ENCODE results near the gene HHIPL1. TPM values are rescaled to one million over a fixed set of nuclear protein-coding genes. Genes with fewer than 3 reads are reported as not detected.

HHIPL1 gene
- total and polyA plus RNA-seq, 2 of the 8 experiments (the other 6 are each of a cell fraction or from before 2014, with no cell fraction given) = 1.5 to 2.6 TPM

DNA sequence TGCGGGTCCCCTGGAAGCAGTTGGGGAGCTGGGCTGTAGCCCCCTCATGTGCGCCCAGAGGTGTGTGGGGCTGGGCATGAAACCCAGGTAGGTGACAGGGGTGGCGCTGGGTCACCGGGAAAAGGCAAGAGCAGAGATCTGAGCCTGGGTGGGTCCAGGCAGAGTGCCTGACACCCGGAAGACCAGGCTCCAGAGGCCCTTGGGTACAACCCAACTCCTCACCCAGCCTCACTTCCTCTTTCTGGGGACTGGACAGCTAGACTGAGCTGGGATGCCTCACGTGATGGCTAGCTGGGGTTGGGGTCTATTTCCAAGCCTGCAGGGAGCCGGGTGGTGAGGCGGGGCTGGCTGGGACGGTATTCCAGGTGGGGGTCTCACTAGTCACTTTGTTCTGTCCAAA is 22.9 kb downstream of the HHIPL1 start (continued):
- TF ChIP-seq, protein P1, sequence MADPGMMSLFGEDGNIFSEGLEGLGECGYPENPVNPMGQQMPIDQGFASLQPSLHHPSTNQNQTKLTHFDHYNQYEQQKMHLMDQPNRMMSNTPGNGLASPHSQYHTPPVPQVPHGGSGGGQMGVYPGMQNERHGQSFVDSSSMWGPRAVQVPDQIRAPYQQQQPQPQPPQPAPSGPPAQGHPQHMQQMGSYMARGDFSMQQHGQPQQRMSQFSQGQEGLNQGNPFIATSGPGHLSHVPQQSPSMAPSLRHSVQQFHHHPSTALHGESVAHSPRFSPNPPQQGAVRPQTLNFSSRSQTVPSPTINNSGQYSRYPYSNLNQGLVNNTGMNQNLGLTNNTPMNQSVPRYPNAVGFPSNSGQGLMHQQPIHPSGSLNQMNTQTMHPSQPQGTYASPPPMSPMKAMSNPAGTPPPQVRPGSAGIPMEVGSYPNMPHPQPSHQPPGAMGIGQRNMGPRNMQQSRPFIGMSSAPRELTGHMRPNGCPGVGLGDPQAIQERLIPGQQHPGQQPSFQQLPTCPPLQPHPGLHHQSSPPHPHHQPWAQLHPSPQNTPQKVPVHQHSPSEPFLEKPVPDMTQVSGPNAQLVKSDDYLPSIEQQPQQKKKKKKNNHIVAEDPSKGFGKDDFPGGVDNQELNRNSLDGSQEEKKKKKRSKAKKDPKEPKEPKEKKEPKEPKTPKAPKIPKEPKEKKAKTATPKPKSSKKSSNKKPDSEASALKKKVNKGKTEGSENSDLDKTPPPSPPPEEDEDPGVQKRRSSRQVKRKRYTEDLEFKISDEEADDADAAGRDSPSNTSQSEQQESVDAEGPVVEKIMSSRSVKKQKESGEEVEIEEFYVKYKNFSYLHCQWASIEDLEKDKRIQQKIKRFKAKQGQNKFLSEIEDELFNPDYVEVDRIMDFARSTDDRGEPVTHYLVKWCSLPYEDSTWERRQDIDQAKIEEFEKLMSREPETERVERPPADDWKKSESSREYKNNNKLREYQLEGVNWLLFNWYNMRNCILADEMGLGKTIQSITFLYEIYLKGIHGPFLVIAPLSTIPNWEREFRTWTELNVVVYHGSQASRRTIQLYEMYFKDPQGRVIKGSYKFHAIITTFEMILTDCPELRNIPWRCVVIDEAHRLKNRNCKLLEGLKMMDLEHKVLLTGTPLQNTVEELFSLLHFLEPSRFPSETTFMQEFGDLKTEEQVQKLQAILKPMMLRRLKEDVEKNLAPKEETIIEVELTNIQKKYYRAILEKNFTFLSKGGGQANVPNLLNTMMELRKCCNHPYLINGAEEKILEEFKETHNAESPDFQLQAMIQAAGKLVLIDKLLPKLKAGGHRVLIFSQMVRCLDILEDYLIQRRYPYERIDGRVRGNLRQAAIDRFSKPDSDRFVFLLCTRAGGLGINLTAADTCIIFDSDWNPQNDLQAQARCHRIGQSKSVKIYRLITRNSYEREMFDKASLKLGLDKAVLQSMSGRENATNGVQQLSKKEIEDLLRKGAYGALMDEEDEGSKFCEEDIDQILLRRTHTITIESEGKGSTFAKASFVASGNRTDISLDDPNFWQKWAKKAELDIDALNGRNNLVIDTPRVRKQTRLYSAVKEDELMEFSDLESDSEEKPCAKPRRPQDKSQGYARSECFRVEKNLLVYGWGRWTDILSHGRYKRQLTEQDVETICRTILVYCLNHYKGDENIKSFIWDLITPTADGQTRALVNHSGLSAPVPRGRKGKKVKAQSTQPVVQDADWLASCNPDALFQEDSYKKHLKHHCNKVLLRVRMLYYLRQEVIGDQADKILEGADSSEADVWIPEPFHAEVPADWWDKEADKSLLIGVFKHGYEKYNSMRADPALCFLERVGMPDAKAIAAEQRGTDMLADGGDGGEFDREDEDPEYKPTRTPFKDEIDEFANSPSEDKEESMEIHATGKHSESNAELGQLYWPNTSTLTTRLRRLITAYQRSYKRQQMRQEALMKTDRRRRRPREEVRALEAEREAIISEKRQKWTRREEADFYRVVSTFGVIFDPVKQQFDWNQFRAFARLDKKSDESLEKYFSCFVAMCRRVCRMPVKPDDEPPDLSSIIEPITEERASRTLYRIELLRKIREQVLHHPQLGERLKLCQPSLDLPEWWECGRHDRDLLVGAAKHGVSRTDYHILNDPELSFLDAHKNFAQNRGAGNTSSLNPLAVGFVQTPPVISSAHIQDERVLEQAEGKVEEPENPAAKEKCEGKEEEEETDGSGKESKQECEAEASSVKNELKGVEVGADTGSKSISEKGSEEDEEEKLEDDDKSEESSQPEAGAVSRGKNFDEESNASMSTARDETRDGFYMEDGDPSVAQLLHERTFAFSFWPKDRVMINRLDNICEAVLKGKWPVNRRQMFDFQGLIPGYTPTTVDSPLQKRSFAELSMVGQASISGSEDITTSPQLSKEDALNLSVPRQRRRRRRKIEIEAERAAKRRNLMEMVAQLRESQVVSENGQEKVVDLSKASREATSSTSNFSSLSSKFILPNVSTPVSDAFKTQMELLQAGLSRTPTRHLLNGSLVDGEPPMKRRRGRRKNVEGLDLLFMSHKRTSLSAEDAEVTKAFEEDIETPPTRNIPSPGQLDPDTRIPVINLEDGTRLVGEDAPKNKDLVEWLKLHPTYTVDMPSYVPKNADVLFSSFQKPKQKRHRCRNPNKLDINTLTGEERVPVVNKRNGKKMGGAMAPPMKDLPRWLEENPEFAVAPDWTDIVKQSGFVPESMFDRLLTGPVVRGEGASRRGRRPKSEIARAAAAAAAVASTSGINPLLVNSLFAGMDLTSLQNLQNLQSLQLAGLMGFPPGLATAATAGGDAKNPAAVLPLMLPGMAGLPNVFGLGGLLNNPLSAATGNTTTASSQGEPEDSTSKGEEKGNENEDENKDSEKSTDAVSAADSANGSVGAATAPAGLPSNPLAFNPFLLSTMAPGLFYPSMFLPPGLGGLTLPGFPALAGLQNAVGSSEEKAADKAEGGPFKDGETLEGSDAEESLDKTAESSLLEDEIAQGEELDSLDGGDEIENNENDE (IDR thresholded peaks at IDR 0.05; ENCODE audit: insufficient replicate concordance, low read length) = no peak
- TF ChIP-seq CEBPB (IDR thresholded peaks at IDR 0.05; ENCODE audit: low read depth, low read length) = no peak
- TF ChIP-seq NANOG (IDR thresholded peaks at IDR 0.05; ENCODE audit: insufficient read depth, low read depth, low read length, poor library complexity, severe bottlenecking) = no peak
- TF ChIP-seq CBX5 (IDR thresholded peaks at IDR 0.05; ENCODE audit: low read depth, low read length) = no peak
- TF ChIP-seq JUN (IDR thresholded peaks at IDR 0.05; ENCODE audit: low read depth, low read length) = no peak
- no peak for TF ChIP-seq EZH2 (IDR thresholded peaks at IDR 0.05; ENCODE audit: low read depth, low read length, severe bottlenecking)
- no peak for TF ChIP-seq TAF1 (IDR thresholded peaks at IDR 0.05; ENCODE audit: low read depth, low read length)
- TF ChIP-seq CBX8 (IDR thresholded peaks at IDR 0.05; ENCODE audit: borderline replicate concordance, low read depth, low read length) = no peak
- TF ChIP-seq SP1 (IDR thresholded peaks at IDR 0.05; ENCODE audit: low read depth, low read length) = no peak

Data from H1 (cell line).